ENCODE data around the gene PDZRN3. TPM values are rescaled to one million over a fixed set of nuclear protein-coding genes. Genes with fewer than 3 reads are reported as not detected.
A peak's percentile ranks its signal among the peaks of the same experiment; 100 is the strongest.

PDZRN3 gene
- total RNA-seq (2014; rRNA removed; shearing (Covaris generic)): 0.33 and 0.55 TPM in 2 replicates
- 2.9 and 3.0 TPM in 2 replicates for polyA plus RNA-seq (2015; cell fraction: cytosol; rRNA removed)
- polyA plus RNA-seq (2015; cell fraction: nucleus; rRNA removed): 2.3 and 4.0 TPM in 2 replicates

DNA sequence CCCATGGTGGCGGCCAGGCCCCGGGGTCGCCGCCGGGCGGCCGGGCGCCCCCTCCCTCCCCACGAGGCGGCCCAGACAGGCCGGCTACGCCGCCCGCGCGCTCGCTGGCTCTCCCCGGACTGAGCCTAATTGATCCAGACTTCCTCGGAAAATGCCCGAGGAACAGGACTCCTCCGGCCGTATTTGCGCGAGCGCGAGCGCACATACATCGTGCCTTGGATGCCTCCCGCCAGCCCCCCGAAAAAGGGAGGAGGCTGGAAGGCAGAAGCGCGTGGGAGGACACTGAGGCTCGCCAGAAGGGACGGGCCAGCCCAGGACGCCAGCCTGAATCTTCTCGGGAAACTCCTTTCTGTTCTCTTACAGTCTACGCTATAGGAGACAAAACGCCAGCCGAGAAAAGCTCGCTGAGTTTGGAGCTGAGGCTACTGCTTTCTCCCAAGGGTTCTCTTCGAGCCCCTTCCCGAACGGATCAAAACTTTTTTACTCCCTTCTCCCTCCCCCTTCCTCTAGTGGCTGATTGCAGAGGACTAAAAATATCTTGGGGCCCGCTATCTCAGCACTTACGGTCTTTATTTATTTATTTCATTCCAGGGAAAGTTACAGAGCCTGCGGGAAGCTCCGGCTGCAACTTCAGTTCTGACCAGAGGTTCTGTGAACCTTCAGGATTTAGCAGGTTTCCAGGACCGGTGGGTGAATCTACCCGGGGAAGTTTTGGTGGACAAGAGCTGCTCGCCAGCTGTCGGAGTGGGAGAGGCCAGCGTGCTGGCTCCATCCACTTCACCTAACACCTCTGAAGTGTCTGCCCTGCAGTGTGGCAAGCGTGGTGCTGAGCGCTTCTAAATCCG is at the start of gene PDZRN3:
PDZRN3 (minus strand) TSS at position 121 of the 845 bp plus-strand sequence.
- DNase-seq (ENCODE audit: low read depth): peak; percentile 5

DNA sequence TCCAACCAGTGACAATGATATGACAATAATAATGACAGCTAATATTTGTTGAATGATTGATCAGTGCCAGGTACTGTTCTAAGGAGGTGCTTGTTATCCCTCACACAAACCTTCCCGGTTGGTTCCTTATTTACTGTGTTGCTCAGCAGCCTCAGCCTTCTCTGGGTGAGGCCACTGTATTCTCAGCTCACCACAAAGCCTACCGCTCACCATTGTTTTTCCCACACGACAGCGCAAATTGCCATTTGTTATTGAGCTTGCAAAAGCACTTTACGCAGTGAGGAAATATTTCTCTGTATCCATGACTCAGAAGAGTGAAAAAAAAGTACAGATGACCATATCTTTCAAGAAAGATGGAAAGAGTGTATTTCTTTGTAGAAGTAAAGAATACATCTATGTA is 49.5 kb upstream of the PDZRN3 start:
- DNase-seq (ENCODE audit: low read depth): peak; percentile 1

DNA sequence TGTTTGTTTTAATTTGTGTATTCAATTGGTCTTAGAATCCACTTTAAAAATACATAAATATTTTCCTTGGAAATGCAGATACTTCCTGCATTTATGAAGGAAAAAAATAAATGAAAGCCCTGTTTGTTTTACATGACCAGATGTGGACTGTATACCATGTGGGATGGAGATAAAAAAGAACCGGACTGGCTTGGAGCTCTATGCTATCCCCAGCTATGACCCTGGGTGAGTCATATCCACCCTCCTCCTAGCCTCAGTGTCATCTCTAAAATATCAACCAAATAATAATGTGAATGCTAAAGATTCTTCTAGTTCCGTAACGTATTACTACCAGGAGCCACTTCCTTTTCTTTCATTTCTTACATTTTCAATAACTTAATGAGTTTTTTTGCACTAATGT is 44.5 kb upstream of the PDZRN3 start:
- DNase-seq (ENCODE audit: low read depth): no peak

DNA sequence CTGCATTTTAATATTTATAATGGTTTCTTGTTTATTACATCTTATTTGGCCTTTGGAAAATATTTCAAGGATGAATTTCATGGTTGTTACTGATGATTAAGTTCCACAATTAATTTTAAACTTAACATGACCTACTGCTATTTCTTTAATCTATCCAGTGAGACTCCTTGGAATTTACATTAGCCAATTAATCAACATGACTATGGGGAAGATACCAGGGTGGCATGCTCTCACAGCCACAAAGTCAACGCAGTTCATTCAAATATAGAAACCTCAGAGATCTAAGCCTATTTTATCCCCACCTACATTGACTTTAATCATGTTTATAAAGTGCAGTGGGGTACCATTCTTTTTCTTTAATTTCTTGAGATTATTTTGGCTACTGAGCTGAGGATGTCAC is 43.6 kb upstream of the PDZRN3 start:
- no peak for DNase-seq (ENCODE audit: low read depth)

DNA sequence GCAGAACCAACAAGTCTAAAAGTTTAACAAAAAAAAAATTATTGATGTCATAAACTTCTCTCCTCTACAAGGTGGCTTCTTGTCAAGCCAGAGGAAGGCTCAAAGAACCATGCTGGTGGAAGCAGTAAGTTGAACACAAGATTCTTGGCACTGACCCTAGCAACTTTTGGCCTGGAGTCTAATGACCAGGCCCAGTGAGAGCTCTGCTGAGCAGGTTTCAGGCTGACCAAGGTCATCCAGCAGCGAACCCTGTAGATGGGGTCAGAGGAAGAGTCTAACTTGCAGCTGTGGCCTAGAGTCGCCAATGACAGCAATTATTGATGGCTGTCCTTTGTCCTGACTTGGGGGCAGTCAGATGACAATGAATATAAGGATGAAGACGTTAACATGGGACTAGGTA is 43.1 kb upstream of the PDZRN3 start:
- DNase-seq (ENCODE audit: low read depth): no peak

DNA sequence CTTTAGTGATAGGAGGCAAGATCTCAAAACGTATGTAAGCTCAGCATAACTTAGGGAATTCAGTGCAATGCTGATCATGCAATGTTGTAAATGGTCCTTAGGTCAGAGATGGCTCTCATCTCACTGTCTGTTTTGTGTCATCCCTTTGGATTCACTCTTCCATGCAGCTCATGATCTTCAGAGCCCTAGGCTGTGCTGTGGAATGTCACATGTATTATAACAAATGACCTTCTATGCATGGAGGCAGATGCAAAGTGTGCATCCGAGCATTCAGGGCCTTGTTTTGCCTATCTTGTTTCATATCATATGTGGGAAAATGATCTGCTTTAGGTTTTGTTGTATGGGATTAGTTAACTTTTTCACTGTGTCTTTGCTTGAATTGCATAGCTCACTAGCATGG is 40.5 kb upstream of the PDZRN3 start:
- DNase-seq (ENCODE audit: low read depth): no peak

DNA sequence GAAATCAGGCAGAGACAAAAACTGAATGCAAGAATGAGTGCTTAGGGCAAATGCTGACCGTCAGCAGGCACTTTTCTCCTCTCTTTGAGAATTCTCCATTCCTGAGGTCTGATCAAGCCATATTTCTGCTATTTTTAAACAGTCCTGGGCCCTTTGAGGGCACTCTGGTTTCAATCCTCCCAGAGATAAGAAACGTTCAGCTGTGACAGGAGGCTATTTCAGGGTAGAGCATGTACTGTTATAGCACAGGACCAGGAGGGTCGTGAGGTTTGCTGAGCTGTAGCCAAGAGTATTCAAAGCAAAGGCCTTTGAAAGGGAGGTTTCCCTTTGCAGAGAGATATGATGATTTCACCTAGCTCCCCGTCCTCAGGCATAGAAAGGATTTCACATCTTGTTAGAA is 39.6 kb upstream of the PDZRN3 start:
- DNase-seq (ENCODE audit: low read depth): no peak

DNA sequence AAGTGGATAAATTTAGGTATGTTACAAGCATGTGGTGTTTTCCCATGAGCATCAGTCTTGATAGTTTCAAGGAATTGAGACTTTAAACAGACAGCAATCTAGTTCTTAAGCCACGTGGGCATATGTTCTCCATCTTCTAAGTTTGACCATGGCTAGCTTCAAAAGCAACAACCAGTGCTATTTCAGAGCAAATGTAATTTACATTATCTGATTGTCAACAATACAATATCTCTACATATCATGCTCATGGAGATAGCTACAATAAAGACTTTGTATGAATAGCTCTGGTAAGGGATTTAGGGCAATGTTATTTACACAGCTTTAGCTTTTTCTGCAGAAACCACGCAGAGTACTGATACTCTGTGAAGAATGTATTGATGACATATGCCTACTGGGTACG is 38.8 kb upstream of the PDZRN3 start:
- DNase-seq (ENCODE audit: low read depth): no peak

DNA sequence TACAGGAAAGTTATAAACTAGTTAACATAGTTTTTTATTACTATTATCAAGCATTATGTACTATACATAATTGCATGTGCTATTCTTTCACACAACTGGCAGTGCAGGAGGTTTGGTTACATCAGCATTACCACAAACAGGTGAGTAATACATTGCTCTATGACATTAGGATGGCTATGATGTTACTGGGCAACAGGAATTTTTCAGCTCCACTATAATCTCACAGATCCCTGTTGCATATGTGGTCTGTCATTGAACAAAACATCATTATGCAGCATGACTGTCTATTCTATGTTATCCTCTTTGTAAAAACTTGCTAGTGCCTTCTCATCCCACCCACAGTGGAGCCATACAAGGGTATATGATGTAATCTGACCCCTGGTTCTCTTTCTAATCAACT is 36.5 kb upstream of the PDZRN3 start:
- DNase-seq (ENCODE audit: low read depth): peak; percentile 57

DNA sequence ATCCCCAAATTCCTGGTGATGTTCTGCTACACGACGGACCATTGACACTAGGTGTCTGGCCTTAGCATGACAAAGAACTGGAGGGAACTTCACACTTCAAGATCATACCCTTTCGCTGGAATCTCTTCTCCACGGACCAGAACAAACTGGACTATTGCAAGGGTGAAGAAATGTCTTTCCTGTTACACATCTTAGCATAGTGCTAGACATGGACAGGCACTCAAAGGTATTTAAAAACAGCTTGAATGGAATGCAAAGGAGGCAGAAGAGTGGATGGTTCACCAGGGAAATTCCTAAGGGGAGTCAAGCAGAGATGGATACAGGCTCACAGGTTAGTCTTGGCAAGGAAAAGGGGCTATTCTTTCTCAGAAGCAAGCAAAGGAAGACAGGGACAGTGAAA is 33.5 kb upstream of the PDZRN3 start:
- no peak for DNase-seq (ENCODE audit: low read depth)

DNA sequence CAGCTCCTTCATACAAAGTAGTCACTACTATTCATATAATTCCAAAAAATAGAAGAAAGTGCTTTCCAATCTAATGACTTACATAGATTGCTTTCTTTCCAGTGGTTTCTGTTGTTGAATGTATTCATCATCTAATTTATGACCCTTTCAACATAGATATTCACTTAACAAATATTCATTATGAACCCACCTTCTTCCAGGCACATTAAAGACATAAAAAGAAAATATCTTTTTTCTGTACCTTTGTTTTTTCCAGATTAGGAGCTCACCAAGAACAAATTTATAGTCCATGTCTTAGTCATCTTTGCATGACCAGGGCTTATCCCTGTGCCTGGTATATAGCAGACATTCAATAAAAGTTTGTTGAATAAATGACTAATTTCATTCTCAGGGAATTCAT is 32.4 kb upstream of the PDZRN3 start:
- no peak for DNase-seq (ENCODE audit: low read depth)

DNA sequence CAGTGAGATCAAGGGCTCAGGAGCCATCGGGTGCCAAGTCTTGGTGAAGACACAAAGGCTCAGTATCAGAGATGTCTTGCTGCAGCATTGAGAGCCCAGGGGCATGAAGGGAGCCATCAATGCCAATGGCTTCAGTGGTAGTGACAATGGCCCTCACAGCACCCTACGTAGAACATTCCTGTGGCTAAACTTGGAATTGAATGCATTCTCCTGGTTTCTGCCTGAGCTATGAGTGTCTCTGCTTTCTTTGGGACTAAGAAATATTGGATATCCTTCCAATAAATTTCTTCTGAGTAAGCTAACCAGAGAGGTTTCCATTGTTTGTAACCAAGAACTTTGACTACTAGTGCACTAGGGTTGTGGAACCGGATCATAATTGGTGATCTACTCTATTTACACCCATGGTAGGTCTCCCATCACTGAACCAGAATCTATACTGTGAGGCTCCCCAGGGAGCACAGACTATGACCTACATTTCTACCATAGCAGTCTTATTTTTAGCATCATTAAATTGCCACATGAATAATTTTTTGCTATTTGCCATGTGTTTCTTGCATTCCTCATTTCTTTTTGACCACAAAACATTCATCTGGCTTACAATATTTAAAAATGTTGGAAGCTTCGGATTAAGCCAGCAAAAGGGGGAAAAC is 31.6 kb upstream of the PDZRN3 start:
- no peak for DNase-seq (ENCODE audit: low read depth)

DNA sequence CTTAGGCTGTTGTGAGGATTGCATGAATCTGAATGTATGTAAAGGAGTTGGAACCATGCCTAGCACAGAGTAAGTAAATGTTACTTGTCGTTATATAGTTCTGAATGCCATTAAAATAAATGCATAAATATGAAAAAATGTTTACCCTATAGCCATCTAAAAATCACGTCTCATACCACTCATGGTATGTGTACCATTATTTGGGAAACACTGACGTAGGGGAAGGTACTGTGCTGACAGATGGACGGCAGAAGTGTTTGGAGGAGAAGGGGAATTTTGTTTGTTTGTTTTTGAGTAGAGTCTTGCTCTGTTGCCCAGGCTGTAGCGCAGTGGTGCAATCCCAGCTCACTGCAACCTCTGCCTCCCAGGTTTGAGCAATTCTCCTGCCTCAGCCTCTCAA is 30.5 kb upstream of the PDZRN3 start:
- no peak for DNase-seq (ENCODE audit: low read depth)

DNA sequence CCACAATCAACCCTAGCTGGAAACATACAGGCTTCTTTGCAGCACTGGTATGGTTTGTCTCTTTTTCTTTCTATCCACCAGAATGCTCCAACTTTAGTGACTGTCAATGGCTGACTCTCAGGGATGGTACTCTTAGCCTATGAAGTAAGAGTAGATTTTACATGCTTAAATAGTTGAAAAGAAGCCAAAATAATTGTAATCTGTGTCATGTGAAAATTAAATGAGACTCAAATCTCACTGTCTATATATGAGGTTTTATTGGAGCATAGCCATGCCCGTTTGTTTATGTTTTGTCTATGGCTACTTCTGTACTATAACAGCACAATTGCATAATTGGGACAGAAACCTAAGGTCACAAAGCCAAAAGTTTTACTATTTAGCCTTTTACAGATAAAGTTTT is 29.1 kb upstream of the PDZRN3 start:
- no peak for DNase-seq (ENCODE audit: low read depth)

DNA sequence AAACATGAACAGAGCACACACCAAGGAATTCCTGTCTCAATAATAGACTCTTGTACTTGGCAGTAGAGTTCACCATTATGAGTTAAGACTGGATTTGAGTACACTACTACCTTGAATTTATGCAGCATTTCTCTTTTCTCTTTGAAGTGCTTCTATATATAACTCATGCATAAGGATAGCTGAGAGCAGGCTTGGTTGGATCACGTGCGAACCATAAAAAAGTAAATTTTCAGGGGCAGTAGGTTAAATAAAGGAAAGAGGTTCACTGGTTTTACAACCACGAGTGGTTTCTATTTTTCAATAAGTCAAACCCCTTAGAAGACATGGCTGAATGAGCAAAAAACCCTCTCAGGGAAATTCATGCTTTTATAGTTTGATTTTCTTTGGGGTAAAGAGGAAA is 28.6 kb upstream of the PDZRN3 start:
- DNase-seq (ENCODE audit: low read depth): no peak

DNA sequence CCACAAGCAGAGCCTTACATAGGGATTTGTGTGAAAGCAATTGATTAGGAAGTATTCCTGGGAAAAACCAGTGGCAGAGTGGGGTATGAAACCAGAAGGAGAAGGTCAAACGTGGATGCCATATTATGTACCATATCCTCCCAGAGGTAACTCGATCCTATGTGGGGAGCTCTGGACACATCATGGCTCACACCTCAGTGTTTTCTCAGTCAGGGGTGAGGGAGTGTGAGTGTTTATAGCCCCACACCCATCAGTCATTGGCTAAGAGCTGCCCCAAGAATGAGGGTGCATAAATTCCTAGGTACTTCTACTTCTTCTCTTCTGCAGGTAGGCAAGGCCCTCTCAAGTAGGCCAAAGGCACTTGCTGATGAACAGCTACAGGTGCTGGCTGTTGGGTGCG is 28.2 kb upstream of the PDZRN3 start:
- DNase-seq (ENCODE audit: low read depth): no peak

DNA sequence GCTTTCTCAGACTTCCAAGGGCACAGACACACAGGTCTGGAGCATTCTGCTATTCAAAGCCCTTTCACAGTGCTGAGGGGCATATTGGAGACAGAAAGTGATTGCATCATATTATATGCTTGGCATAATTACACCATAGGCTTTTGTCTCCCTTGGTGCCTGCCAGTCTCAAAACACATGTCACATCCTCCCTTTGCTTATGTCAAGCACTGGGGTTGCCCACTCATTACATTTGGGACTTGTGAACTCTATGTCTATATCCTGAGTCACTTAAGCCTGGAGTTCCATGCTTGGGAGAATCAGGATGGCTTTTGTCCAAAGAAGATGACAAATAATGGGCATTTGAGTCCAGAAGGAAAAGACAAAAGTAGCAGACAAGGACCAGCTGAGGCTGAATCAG is 12.3 kb upstream of the PDZRN3 start:
- peak; percentile 42 for DNase-seq (ENCODE audit: low read depth)

DNA sequence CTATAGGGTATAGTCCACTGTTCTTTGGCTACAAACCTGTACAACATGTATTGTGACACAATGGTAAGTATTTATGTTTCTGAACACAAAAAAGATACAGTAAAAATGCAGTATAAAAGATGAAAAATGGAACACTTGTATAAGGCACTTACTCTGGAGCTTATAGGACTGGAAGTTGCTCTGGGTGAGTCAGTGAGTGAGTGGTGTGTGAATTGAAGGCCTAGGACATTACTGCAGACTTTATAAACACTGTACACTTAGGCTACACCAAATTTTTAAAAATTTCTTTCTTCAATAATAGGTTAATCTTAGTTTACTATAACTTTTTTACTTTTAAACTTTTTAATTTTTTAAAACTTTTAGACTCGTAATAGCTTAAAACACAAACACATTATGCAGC is 10.5 kb upstream of the PDZRN3 start:
- no peak for DNase-seq (ENCODE audit: low read depth)

DNA sequence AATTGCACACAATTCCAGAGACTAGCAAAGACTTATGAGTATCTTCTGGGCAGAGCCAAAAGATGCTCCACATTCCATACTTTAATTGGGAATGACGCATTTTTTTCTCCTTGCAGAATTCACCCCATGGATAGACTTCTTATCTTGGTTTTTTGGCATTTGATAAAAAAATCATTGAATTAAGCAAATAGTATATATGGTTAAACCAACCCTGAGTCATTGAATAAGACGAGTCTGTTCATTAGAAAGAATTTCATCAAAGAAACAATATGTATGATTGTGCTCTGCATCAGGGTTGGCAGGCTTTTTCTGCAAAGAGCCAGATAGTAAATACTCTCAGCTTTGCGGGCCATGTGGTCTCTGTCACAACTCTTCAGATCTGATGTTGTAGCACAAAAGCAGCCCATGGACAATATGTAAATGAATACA is 9.2 kb upstream of the PDZRN3 start:
- DNase-seq (ENCODE audit: low read depth): no peak

DNA sequence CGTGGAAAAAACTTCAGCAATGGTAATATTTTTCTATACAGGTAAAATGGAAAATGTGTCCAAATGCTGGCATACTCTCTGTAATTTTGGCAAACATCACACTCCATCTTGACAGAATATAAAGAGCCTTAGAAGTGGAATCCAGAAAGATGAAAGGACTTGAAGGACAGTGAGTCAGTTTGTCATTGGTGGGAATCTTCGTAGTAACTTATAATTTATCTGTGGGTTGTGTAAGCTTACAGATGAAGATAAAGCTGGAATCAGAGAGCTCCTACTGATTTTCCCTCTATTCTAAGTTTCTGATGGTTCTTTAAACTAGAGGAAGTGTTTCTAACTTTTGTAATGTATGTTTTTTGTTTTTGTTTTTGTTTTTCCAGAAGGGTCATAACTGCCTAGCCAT is 8.7 kb upstream of the PDZRN3 start:
- DNase-seq (ENCODE audit: low read depth): no peak

DNA sequence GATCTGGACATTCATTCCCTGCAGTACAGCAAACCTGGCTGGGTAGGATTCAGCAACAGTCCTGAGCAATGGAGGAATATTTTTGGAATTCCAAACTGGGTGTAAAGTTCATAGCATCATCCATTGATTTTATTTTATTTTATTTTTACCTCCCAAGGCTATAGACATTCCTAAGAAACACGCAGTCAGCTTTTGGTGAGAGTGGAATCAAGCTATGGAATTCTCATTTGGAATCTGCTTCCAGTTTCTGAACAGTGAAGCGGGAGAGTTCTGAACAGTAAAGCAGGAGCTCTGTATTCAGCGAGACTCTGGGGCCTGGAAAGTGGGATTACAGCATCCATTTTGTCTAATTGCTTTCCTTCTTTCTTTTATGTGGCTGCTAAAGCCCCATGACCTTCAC is 1.4 kb upstream of the PDZRN3 start:
- DNase-seq (ENCODE audit: low read depth): no peak

DNA sequence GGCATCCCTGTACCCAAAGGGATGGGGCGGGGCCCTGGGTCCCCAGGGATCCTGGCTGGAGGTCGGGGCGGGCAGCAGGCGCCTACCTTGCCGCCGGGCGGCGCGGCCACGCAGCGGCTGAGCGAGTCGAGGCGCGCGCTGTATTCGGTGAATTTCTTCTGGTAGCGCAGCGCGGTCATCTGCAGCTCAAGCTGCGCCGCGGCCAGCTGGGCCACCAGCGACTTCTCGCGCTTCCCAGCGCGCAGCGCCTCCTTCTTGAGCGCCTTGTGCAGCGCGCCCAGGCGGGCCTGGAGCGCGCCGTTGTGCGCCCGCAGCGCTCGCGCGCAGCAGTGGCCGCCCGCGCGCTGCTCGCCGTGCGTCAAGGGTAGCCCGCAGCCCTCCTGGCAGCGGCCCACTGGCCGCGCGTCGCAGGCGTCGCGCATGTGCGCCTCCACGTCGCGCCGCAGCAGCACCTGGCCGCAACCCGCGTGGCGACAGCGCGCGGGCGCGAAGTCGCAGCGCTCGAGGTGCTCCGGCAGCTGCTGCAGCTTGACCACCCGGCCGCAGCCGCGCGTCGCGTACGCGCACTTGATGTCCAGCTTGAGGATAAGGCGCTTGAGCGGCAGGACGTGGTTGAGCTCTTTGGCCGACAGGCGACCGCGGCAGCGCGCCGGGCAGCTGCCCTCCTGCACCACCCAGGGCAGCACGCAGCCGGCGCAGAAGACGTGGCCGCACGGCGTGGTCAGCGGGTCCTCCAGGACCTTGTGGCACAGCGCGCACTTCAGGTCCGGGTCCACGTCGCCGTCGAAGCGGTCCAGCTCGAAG is 522 bp downstream of the PDZRN3 start:
- no peak for DNase-seq (ENCODE audit: low read depth)

All from HT1080 (cell line).